Measurements from ENCODE around the gene BCL2A1.
"Not testable (repeated sequence)": the region's sequence is repeated elsewhere in the genome, so short reads cannot be mapped to it uniquely, and the experiment has no call there.

Gene BCL2A1

DNA sequence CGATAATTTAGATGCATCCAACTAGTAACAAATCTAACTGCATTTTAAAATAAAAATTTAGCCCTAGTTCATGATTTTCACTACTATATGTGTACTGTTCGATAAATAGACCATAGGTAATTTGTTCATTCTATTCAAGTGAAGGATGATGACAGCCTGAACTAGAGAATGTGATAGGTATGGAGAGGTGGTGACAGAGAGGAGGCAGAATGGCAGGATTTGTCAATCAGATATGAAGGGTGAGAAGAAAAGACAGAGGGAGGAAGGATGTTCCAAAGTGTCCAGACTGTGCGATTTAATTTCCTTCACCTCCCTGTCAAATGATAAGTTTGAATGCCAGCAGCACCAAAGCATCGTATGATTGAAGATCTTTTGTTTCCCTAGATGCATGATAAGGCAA is 31.6 kb downstream of the BCL2A1 start:
- H3K4me1 Mint-ChIP-seq (ENCODE audit: low read depth) = no peaks in the 10 kb centered on the region
- DNase-seq (ENCODE audit: low spot score) = no peak
- H3K27me3 Mint-ChIP-seq (ENCODE audit: low read depth) = no peaks in the 10 kb centered on the region
- no peak overlapping the region for H3K4me3 Mint-ChIP-seq
- H3K36me3 Mint-ChIP-seq (ENCODE audit: low read depth) = no peaks in the 10 kb centered on the region
- H3K27ac Mint-ChIP-seq = no peak overlapping the region
- H3K9me3 Mint-ChIP-seq = no peaks in the 10 kb centered on the region

DNA sequence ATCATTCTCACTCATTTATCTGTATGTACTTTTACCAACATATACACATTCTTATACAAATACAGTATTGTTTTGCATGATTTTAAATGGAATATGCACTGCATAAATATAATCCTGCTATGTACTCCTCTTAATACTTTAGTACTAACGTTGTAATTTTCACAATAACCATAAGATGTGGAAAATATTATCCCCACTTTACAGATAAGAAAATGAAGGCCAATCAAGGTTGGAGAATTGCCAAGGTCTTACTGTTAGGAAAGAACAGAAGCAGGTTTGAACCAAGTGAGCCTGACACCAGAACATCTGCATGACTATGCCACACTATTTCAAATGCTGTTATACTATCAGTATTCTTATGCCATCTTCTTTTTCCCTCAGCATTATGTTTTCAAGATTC is 32.9 kb downstream of the BCL2A1 start:
- Mint-ChIP-seq H3K4me1 (ENCODE audit: low read depth) (peaks cover 9% of the 10 kb centered on the region), H3K36me3 (ENCODE audit: low read depth) (no peaks in the 10 kb centered on the region), H3K27me3 (ENCODE audit: low read depth) (no peaks in the 10 kb centered on the region), H3K9me3 (no peaks in the 10 kb centered on the region), H3K4me3 (no peak overlapping the region), H3K27ac (no peak overlapping the region)
- no peak for DNase-seq (ENCODE audit: low spot score)

DNA sequence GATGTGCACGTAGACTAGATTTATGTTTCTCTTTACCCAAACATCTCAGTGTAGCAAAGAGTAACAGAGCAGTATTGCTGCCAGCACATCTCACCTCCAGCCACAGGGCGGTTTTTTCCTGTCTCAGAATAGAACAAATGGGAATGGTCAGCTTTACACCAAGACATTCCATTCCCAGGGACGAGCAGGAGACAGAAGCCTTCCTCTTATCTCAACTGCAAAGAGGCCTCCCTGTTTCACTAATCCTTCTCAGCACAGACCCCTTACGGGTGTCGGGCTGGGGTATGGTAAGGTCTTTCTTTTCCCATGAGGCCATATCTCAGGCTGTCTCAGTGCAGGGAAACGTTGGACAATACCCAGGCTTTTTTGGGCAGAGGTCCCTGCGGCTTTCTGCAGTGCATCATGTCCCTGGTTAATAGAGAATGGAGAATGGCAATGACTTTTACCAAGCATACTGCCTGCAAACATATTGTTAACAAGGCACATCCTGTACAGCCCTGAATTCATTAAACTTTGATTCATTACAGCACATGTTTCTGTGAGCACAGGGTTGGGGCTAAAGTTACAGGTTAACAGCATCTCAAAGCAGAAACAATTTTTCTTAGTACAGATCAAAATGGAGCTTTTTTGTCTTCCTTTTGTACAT is 35.3 kb downstream of the BCL2A1 start:
- not testable (repeated sequence) for DNase-seq (ENCODE audit: low spot score); H3K4me3 Mint-ChIP-seq; H3K27ac Mint-ChIP-seq; H3K27me3 Mint-ChIP-seq (ENCODE audit: low read depth); H3K9me3 Mint-ChIP-seq; H3K36me3 Mint-ChIP-seq (ENCODE audit: low read depth)
- peaks cover 12% of the 10 kb centered on the region for H3K4me1 Mint-ChIP-seq (ENCODE audit: low read depth)

DNA sequence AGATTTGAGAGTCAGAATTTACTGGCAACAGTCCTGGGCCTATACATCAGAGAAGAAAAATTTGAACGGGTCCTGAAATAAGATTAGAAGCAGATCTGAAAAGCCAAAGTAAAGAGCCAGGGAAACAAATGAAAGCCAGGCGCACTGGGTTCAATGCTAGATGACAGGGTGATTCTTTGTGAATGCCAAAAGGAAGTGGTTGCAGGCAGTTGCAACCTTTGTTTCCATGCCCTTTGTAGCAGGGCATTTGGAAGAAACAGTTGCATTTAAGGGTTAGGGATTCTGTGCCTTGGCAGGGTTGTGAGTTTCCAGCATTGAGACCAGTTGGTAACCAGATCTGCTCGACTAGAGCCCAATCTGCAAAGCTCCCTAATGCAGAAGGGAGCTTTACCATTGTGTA is 37.8 kb downstream of the BCL2A1 start:
- no peaks in the 10 kb centered on the region for H3K9me3 Mint-ChIP-seq
- H3K4me3 Mint-ChIP-seq = no peak overlapping the region
- H3K27ac Mint-ChIP-seq = no peak overlapping the region
- no peak for DNase-seq (ENCODE audit: low spot score)
- H3K36me3 Mint-ChIP-seq (ENCODE audit: low read depth) = no peaks in the 10 kb centered on the region
- H3K4me1 Mint-ChIP-seq (ENCODE audit: low read depth) = peaks cover 12% of the 10 kb centered on the region
- peaks cover 2% of the 10 kb centered on the region for H3K27me3 Mint-ChIP-seq (ENCODE audit: low read depth)

DNA sequence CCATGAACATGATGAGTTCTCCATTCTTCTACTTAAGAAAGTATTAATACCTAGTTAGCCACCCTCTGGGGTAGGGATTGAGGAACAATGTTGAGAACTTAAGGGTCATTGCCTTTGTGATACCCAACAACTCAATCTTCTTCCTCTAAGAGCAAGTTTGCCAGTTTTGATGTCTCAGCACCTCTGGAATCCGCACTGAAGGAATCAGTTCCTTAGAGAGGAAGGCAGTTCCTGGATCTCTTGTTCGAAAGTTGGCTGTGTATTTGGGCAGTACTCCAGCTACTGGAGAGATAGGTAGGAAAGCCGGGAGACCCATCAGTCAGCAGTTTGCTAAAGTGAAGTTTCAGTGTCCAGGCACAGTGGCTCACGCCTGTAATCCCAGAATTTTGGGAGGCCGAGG is 38.5 kb downstream of the BCL2A1 start:
- Mint-ChIP-seq H3K4me3 (no peak overlapping the region), H3K27ac (no peak overlapping the region), H3K36me3 (ENCODE audit: low read depth) (no peaks in the 10 kb centered on the region), H3K27me3 (ENCODE audit: low read depth) (peaks cover 2% of the 10 kb centered on the region), H3K4me1 (ENCODE audit: low read depth) (peaks cover 12% of the 10 kb centered on the region), H3K9me3 (no peaks in the 10 kb centered on the region)
- DNase-seq (ENCODE audit: low spot score) = no peak

DNA sequence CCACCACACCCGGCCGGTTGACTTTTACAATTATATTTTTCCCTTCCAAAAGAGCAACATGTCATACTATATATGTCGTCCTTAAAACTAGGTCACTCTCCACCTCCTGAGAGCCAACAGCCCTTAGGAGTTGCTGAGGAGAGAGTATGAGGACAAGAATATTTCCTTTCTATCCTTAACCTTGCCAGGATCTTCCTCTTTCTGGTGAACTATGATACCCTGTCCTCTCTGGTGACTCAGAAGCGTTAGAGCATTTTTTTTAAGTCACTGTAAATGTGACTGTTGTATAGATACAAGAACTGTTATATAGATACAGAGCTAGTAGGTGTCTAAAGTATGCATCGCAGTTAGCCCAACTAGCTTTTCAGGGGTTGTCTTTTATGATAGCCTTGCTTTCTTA is 40.5 kb downstream of the BCL2A1 start:
- DNase-seq (ENCODE audit: low spot score) = no peak
- Mint-ChIP-seq H3K4me1 (ENCODE audit: low read depth) (peaks cover 12% of the 10 kb centered on the region), H3K36me3 (ENCODE audit: low read depth) (peaks cover 3% of the 10 kb centered on the region), H3K9me3 (peaks cover 5% of the 10 kb centered on the region), H3K27me3 (ENCODE audit: low read depth) (peaks cover 2% of the 10 kb centered on the region), H3K27ac (no peak overlapping the region), H3K4me3 (no peak overlapping the region)

GRCh38 chr15:79929412-79929811 is 41.6 kb downstream of the BCL2A1 start:
- Mint-ChIP-seq H3K27ac (no peak overlapping the region), H3K27me3 (ENCODE audit: low read depth) (peaks cover 2% of the 10 kb centered on the region), H3K9me3 (peaks cover 5% of the 10 kb centered on the region), H3K36me3 (ENCODE audit: low read depth) (peaks cover 3% of the 10 kb centered on the region), H3K4me1 (ENCODE audit: low read depth) (peaks cover 12% of the 10 kb centered on the region), H3K4me3 (no peak overlapping the region)
- DNase-seq (ENCODE audit: low spot score) = no peak

DNA sequence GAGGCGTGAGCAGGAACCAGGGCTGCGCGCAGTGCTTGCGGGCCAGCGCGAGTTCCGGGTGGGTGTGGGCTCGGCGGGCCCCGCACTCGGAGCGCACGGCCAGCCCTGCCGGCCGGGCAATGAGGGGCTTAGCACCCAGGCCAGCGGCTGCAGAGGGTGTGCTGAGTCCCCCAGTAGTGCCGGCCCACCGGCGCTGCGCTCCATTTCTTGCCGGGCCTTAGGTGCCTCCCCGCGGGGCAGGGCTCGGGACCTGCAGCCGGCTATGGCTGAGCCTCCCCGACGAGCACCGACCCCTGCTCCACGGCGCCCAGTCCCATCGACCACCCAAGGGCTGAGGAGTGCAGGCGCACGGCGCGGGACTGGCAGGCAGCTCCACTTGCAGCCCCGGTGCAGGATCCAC is 44.9 kb downstream of the BCL2A1 start:
- Mint-ChIP-seq H3K36me3 (ENCODE audit: low read depth) (peaks cover 20% of the 10 kb centered on the region), H3K4me1 (ENCODE audit: low read depth) (peaks cover 12% of the 10 kb centered on the region), H3K9me3 (peaks cover 14% of the 10 kb centered on the region)
- not testable (repeated sequence) for H3K27me3 Mint-ChIP-seq (ENCODE audit: low read depth); H3K4me3 Mint-ChIP-seq; H3K27ac Mint-ChIP-seq; DNase-seq (ENCODE audit: low spot score)

DNA sequence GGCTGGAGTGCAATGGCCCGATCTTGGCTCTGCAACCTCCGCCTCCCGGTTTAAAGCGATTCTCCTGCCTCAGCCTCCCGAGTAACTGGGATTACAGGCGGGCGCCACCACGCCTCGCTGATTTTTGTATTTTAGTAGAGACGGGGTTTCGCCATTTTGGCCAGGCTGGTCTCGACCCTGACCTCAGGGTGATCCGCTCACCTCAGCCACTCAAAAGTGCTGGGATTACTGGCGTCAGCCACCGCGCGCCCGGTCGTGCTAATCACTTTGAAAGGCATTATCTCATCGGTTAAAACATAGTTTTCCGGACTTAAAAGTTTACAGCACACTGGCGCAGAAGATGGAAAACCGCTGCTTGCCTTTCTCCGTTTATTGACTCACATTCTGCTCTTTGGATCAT is 46.6 kb downstream of the BCL2A1 start:
- no peaks in the 10 kb centered on the region for H3K27me3 Mint-ChIP-seq (ENCODE audit: low read depth)
- no peak overlapping the region for H3K27ac Mint-ChIP-seq
- H3K36me3 Mint-ChIP-seq (ENCODE audit: low read depth) = peaks cover 35% of the 10 kb centered on the region
- peaks cover 18% of the 10 kb centered on the region for H3K9me3 Mint-ChIP-seq
- H3K4me3 Mint-ChIP-seq = peak overlapping the region; percentile 62
- DNase-seq (ENCODE audit: low spot score) = no peak
- peaks cover 12% of the 10 kb centered on the region for H3K4me1 Mint-ChIP-seq (ENCODE audit: low read depth)

DNA sequence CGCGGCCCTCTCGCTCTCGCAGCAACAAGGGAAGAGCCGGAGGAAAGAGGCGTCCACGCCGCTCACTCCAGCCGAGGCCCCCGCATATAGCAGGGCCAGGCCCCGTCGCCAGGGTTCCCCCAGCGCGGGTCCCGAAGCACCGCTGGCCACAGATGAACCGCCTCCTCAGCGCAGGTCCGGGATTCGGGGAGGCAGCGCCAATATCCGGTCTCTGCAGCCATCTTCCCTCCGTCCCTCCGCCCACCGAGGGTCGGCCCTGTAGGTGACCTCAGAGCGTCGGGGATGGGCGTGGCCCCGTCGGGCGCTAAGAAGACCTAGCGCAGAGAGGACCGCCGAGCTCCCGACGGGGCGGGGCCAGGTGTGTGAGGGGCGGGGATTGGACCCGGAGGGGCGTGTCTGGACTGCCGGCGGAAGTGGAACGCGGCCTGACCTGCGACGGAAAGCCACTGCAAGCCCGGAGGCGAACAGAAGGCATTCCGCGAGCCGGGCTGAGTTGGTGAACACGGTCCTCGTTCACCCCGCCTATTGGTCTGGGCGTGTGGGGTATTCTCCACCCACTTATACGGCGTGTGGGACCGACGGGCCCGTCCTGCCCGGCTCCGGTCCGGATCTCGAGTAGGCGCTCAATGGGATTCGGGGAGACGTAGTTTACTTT is 47.4 kb downstream of the BCL2A1 start:
- H3K4me3 Mint-ChIP-seq = peak overlapping the region; percentile 95
- H3K36me3 Mint-ChIP-seq (ENCODE audit: low read depth) = peaks cover 41% of the 10 kb centered on the region
- no peaks in the 10 kb centered on the region for H3K27me3 Mint-ChIP-seq (ENCODE audit: low read depth)
- H3K4me1 Mint-ChIP-seq (ENCODE audit: low read depth) = peaks cover 12% of the 10 kb centered on the region
- peak overlapping the region; percentile 95 for H3K27ac Mint-ChIP-seq
- peaks cover 23% of the 10 kb centered on the region for H3K9me3 Mint-ChIP-seq
- peak; percentile 99 for DNase-seq (ENCODE audit: low spot score)

DNA sequence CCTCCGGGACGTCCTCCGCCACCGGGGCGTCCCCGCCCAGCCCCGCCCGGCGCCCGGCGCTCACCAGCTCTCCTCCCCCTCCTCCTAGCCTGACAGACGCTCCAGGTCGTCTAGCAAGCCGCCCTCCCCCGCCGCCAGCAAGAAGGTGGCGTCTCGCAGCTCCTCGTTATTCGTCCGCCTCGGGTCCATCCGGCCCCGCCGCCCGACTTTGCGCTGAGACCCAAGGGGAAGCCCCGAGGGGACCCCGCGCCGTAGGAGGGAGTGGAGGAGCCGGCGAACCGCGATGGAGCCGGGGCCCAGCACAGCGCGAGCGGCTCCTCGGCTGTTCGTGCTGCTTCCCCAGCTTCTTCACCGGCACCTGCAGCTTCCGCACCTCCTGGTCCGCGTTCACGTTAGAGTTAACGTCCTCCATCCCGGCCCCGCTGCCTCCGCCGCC is 47.9 kb downstream of the BCL2A1 start:
- no peaks in the 10 kb centered on the region for H3K27me3 Mint-ChIP-seq (ENCODE audit: low read depth)
- peaks cover 45% of the 10 kb centered on the region for H3K36me3 Mint-ChIP-seq (ENCODE audit: low read depth)

DNA sequence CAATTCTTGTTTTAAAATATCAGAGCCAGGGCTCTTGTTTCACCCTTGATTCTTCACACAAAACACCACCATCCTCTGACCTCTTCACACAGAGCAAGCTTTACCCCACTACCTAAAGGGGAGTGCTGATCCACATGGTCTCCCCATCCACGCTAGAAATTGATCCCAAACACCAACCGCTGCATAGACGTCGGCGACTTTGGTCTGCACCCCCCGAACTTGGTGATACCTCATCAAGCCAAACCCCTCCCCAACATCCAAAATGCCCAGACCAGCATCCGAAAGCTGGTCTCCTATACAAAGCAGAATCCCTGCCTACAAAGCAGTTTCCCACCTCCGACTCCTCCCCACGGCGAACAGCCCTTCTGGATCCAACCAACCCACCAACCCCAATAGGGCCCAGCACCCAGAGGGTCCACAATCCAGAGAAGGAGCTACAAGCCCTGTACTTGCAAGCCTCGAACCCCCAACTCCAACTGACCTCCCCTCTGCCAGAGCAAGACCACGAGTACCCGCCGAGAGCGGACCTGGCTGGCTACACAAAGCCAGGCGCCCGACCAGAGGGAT is 48.4 kb downstream of the BCL2A1 start:
- Mint-ChIP-seq H3K27ac (peak overlapping the region; percentile 95), H3K27me3 (ENCODE audit: low read depth) (no peaks in the 10 kb centered on the region), H3K4me1 (ENCODE audit: low read depth) (peaks cover 12% of the 10 kb centered on the region), H3K4me3 (peak overlapping the region; percentile 95), H3K9me3 (peaks cover 31% of the 10 kb centered on the region), H3K36me3 (ENCODE audit: low read depth) (peaks cover 50% of the 10 kb centered on the region)
- no peak for DNase-seq (ENCODE audit: low spot score)

More for the DNA sequence above, 47.9 kb downstream of the BCL2A1 start:
- H3K4me3 Mint-ChIP-seq = peak overlapping the region; percentile 95
- H3K9me3 Mint-ChIP-seq = peaks cover 26% of the 10 kb centered on the region
- H3K4me1 Mint-ChIP-seq (ENCODE audit: low read depth) = peaks cover 12% of the 10 kb centered on the region
- peak overlapping the region; percentile 95 for H3K27ac Mint-ChIP-seq
- peak; percentile 76 for DNase-seq (ENCODE audit: low spot score)

DNA sequence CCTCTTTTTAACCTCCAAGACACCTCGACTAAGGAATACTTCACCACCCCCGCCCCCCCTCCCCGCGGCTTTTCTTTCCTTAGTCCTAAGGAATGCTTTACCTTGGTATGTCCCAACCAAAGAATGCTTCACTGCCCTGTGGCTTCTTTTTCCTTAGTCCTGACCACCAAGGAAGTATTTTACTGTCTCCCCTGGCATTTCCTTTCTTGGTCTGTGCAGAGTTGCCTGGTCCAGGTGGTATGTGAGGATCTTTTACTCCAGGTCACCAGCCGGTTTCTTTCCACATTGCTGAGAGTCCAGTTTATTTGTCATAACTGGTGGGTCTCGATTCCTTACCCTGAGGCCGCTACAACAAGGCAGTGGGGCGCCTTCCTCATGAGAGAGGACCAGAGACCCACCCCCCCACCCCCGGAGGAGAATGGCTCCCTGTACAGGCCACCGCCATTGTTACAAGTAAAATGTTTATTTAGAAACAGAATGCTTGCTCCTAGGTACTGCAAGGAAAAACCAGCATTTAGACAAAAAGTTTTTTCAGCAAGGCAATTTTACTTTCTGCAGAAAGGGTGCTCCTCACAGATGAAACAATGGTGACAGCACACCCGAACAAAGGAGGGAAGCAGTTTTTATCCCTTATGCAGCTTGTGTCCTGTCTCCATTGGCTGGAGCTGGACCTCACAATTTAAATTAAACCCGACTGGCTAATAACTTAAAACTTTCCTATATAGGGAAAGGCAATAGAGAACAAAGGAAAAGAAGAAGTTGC is 51.1 kb downstream of the BCL2A1 start:
- DNase-seq (ENCODE audit: low spot score) = no peak
- Mint-ChIP-seq H3K27ac (no peak overlapping the region), H3K4me1 (ENCODE audit: low read depth) (peaks cover 12% of the 10 kb centered on the region), H3K36me3 (ENCODE audit: low read depth) (peaks cover 71% of the 10 kb centered on the region), H3K4me3 (no peak overlapping the region), H3K9me3 (peaks cover 51% of the 10 kb centered on the region), H3K27me3 (ENCODE audit: low read depth) (no peaks in the 10 kb centered on the region)
